Stimulated activated CD4-positive, alpha-beta T cell treated with anti-CD3 and anti-CD28 coated beads, Interleukin-15, amount 100 ng/mL, for 24 hours (primary cell): Measurements from ENCODE around the gene CCAR1.
"Not testable (repeated sequence)": the region's sequence is repeated elsewhere in the genome, so short reads cannot be mapped to it uniquely, and the experiment has no call there.

Experiments
- DNase-seq: peaks from one replicate; pipeline ENCODE4 v3.0.0-alpha.2; 2020

Gene CCAR1

GRCh38 chr10:68767407-68767806, 46.4 kb downstream of the CCAR1 start:
- not testable (repeated sequence) for DNase-seq

DNA sequence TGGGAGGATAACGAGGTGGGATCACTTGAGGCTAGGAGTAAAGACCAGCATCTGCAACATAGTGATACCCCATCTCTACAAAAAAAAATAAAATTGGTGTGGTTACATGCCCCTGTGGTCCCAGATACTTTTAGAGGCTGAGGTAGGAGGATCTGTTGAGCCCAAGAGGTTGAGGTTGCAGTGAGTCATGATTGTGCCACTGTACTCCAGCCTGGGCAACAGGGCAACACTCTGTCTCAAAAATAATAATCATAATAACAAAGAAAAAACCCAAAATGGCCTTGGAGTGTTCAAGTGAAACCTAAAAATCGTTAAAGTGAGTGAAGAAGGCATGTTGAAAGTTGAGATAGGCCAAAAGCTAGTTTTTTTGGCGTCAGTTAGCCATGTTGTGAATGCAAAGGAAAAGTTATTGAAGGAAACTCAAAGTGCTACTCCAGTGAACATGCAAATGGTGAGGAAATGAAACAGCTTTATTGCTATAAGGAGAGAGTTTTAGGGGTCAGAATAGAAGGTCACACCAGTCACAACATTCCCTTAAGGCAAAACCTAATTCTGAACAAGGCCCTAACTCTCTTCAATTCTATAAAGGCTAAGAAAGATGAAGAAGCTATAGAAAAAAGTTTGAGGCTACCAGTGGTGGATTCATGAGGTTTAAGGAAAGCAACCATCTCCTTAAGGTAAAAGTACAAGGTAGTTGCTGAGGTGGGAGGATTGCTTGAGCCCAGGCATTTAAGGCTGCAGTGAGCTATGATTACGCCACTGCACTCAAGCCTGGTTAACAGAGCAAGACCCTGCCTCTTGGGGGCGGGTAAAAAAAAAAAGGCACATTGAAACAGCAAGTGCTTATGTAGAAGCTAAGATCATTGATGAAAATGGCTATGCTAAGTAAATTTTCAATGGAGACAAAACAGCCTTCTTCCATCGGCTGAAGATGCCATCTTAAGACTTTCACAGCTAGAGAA, 60.9 kb downstream of the CCAR1 start:
- no peak for DNase-seq

- no peak for DNase-seq
Observed at GRCh38 chr10:68784476-68784875, 63.4 kb downstream of the CCAR1 start.

DNA sequence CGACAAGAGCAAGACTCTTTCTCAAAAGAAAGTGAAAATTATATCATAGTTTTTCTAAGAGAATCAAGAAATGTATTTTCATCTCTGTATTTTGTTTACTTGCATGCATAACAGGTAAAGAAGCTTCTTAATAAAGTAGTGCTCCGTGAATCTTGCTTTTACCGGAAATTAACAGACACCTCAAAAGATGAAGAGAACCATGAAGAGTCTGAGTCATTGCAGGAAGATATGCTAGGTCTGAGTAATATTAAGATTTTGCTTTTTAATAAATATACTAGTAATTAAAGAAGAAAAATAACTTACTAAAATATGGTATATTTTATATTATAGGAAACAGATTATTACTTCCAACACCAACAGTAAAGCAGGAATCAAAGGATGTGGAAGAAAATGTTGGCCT, 66.8 kb downstream of the CCAR1 start:
- no peak for DNase-seq

DNA sequence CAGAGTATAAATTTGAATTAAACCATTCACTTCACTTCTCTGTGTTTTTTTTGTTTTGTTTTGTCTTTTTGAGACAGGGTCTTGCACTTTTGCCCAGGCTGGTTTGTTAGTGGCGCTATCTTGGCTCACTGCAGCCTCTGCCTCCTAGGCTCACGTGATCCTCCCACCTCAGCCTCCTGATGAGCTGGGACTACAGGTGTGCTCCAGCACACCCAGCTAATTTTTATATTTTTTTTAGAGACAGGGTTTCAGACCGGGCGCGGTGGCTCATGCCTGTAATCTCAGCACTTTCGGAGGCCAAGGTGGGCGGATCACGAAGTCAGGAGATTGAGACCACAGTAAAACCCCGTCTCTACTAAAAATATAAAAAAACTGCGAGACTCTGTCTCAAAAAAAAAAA, 69.4 kb downstream of the CCAR1 start:
- DNase-seq: no peak

GRCh38 chr10:68792115-68792514, 71.1 kb downstream of the CCAR1 start:
- no peak for DNase-seq

DNA sequence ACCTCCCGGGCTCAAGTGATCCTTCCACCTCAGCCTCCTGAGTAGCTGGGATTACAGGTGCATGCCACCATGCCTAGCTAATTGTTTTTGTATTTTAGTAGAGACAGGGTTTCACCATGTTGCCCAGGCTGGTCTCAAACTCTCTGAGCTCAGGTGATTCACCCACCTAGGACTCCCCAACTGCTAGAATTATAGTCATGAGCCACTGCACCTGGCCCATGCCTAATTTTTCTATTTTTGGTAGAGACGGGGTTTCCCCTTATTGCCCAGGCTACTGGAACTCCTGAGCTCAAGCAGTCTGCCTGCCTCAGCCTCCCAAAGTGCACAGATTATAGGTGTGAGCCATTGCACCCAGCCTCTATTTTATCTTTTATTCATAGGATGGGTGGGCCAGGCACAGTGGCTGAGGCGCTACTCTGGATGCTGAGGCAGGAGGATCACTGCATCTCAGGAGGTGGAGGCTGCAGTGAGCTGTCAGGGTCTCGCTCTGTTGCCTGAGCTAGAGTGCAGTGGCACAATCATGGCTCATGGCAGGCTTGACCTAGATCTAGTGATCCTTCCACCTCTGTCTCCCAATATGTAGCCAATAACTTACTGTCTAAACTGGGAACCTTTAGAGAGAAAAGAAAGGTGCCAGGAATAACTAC, 75.0 kb downstream of the CCAR1 start:
- DNase-seq: no peak

GRCh38 chr10:68796605-68797004, 75.6 kb downstream of the CCAR1 start:
- no peak for DNase-seq

DNA sequence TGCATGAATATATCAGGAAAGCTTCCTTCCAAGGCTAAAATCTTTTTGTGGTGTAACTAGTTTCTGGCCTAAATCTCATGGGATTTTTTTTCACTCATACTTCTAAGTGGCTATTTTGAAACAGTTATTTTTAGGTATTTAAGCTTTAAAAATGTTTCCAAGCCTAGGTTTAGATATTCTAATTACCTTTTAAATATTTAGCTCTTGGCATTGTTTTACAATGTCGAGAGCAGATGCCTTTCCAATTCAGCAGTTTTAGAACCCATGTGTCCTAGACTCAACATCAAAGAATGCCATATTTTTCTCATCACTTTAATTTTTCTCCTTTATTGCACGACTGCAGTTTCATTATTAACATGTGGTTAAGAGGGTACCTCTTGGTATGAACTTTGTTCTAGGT, 79.2 kb downstream of the CCAR1 start:
- DNase-seq: no peak

DNA sequence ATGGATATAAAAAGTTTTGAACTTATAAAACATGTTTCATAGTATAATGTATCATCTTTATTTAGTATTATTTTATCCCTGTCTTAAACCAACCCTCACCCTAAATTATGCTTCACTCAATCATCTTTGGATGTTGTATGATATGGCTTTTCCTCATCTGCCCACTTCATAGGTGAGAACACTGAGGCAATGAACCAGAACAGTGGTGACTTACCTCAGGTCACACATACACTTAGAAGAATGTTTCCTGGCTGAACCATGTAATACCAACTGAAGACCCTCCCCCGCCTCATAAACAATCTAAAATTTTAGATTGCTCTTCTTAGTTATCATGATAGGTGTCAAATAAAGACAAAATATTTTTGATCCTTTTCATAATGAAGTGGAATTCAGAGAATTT, 83.7 kb downstream of the CCAR1 start:
- DNase-seq: no peak

DNA sequence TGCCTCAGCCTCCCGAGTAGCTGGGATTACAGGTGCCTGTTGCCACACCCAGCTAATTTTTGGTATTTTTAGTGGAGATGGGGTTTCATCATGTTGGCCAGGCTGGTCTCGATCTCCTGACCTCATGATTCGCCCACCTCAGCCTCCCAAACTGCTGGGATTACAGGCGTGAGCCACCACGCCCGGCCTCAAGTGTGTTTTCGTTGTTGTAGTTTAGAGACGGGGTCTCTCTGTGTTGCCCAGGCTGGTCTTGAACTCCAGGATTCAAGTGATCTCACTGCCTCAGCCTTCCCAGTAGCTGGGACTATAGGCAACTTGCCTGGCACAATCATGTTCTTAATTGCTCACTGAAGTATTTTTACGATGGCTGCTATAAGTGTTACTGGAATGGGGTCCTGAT, 89.8 kb downstream of the CCAR1 start:
- not testable (repeated sequence) for DNase-seq

GRCh38 chr10:68811314-68812009, 90.4 kb downstream of the CCAR1 start:
- no peak for DNase-seq

DNA sequence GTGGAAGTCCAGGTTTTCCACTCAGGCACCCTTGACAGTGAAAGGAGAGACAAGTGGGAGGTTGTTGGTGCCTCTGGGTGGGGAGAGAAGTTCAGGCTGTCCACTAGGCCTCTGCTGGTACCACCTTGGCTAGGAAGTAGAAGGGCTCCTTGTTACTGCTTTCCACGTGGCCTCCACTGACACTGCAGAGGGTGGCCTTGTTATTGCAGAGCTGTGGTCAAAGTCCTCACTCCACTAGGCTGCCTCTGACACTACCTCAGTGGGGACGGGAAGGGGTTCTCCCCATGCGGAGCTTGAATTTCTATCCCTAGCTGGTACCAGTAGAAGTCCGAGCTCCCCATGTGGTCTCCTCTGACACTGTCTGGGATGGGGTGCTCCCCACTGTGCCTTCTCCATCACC, 91.4 kb downstream of the CCAR1 start:
- no peak for DNase-seq

DNA sequence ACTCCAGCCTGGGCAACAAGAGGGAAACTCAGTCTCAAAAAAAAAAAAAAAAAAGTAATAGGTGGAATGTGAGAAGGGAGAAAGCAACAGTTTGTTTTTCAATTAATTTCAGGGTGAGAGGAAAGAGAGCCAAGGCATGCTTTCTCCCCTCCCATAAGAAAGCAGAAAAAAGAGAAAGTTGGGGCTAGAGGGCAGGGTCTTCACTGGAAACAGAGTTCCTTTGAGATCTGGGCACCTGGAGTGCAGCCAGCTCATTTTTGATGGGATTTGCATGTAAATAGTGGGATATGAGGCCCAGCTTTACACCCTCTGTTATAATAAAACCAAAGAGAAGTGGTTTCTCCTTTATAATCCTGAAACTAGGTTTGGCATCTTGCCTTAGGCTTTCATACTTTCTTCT, 92.5 kb downstream of the CCAR1 start:
- DNase-seq: no peak

DNA sequence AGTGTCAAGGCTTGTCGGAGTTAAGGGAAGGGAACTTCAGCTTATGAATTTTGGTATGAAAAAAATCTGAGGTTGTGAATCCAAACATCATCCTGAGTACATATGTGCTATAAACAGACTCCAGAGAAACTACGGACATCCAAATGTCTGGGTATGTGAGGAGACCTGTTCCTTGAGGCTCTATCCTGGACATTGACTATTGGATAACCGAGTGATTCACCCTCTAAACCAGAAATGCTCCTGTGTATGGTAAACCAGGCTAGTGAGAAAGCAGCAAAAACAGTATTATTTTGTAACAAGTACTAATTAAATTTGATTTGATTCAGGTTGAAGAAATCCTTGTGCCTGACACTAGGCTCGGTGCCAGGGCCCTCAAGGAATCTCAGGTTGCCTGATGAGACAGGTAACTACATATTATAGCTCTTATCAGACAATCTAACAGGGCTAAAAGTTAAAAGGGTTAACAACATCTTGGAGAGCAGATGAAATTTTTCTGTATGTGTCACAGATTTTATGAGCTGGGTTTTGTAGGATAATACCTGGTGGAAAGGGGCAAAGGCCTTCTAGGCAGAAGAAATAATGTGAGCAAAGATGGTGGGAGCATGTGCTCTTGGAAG, 95.9 kb downstream of the CCAR1 start:
- DNase-seq: no peak

GRCh38 chr10:68820359-68820758, 99.3 kb downstream of the CCAR1 start:
- not testable (repeated sequence) for DNase-seq

DNA sequence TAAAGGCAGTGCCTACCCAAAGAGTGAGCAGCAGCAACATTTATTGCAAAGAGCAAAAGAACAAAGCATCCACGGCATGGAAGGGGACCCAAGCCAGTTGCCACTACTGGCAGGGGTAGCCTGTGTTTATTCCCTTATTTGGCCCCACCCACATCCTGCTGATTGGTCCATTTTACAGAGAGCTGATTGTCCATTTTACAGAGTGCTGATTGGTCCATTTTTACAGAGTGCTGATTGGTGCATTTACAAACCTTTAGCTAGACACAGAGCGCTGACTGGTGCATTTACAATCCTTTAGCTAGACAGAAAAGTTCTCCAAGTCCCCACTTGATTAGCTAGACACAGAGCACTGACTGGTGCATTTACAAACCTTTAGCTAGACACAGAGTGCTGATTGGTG, 101.6 kb downstream of the CCAR1 start:
- DNase-seq: not testable (repeated sequence)

- DNase-seq: peak; percentile 82
Observed at GRCh38 chr10:68826764-68827591, 105.9 kb downstream of the CCAR1 start, which contains the start of gene STOX1. Gene STOX1 (plus strand): TSS chr10:68827531. CDS start chr10:68827624, 93 bp downstream.

DNA sequence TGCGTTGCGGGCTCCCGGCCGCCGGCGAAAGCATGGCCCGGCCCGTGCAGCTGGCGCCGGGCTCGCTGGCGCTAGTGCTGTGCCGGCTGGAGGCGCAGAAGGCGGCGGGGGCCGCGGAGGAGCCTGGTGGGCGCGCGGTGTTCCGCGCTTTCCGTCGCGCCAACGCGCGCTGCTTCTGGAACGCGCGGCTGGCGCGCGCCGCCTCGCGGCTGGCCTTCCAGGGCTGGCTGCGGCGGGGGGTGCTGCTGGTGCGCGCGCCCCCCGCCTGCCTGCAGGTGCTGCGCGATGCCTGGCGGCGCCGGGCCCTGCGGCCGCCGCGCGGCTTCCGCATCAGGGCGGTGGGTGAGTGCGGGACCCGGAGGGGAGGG, 106.5 kb downstream of the CCAR1 start:
- not testable (repeated sequence) for DNase-seq

DNA sequence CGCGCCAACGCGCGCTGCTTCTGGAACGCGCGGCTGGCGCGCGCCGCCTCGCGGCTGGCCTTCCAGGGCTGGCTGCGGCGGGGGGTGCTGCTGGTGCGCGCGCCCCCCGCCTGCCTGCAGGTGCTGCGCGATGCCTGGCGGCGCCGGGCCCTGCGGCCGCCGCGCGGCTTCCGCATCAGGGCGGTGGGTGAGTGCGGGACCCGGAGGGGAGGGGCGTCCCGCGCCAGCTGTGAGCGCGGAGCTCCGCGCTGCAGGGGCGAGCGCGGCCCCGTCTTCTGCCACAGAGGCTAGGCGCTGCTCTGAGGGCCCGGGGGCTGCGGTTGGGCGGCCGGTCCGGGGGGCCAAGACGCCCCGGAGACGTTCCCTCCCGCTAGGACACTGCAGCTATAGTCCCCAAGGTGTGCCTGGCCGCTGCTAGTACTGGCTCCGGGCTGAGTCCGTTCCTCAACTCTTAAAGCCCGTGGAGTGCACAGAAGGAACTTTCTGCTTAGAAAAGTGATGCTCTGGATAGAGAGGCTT, 107.1 kb downstream of the CCAR1 start:
- DNase-seq: peak; percentile 43

DNA sequence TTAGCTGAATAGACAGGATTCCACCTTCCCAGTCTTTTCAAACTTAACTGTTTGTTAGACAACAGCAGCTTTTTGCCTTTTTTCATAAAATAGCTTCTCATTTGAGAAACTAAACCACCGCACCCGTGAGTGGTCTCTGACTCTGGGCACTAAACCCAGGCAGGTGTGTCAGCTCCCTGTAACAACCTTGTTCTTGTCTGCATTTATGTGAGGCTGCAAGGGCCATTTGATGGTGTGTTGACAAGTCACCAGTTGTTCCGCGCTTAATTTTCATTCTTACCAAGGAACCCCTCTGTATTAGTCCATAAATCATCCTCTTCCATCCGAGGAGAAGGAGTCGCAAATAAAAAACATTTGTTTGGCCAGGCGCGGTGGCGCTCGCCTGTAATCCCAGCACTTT, 107.8 kb downstream of the CCAR1 start:
- DNase-seq: no peak

- no peak for DNase-seq
Observed at GRCh38 chr10:68829521-68829920, 108.5 kb downstream of the CCAR1 start.
